GM18502 (cell line): ENCODE results near the gene WTAP.
"Not testable (repeated sequence)": the region's sequence is repeated elsewhere in the genome, so short reads cannot be mapped to it uniquely, and the experiment has no call there.

ENCODE experiments used
- ATAC-seq: cut with Tn5 transposase; IDR thresholded peaks from one replicate; pipeline ENCODE4 v1.9.1; 2021; ENCODE audit warnings: mild to moderate bottlenecking; ENCODE audit not compliant: unreplicated experiment, poor library complexity

Gene WTAP

DNA sequence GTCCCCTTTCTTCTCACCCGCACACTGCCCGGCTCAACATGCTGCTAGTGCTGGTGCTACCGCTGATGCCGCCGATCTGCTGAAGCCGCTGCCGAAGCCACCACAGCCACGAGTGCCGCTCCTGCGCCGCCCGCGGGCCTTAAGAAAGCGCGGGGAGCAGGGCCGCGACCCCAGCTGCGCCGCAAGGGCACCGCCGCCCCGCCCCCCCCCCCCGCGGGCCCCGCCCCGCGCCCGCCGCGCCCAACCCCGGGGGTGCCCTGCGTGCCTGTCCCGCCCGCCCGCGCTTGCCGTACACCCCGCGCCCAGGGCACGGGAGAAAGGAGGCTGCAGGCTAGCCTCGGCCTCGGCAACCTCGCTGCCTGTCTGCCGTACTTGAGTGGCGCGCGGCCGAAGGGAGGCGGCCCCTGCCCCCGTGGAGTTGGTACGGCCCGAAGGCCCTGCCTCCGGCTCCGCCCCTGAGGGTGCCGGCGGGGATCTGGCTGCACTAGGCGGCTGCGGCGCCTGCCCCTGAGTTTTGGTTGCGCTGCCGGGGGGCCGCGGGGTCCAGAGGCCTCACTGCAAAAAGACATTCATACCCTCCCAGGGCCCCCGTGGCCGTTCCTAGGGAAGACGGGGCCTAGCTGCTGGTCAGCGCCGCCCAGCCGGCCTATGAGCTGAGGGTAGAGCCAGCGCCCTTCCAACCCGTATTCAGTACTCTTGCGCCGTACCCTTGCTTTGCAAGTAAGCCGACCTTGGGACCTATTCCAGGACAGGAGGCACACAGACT is 34.0 kb upstream of the WTAP start, which contains the start of gene SOD2:
Gene SOD2, minus strand, starts transcription at position 114 of the 766 bp plus-strand sequence. Its CDS starts 74 bp downstream, at position 40.
- peak; percentile 85 for ATAC-seq

DNA sequence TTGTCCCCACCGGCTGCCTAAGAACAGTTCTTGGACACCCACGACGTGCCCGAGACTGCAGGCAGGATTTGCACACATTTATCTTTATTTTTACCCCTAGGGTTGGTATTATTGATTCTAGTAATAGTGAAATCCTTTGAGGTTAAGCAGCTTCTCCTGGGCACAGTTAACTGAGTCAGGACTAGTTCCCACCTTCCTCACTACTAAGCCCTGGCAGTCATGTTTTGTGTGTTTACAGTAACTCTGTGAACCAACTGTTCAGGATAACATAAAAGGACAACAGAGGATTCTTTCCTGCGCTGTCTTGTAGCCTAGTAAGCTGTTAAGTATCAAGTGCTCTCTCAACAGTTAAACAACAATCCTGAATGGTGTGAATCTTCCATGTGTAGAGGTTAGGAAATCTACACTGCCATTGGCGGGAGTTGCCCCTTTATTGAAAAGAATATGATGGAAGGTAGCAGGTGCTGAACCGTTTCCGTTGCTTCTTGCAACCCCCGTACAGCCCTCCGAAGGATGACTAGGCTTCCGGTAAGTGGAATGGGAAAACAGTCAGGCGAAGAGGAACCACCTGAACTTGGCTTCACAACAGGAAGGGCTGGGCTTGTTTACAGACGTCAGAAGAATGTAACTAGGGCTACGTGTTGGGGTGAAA is 33.3 kb upstream of the WTAP start:
- peak; percentile 12 for ATAC-seq

DNA sequence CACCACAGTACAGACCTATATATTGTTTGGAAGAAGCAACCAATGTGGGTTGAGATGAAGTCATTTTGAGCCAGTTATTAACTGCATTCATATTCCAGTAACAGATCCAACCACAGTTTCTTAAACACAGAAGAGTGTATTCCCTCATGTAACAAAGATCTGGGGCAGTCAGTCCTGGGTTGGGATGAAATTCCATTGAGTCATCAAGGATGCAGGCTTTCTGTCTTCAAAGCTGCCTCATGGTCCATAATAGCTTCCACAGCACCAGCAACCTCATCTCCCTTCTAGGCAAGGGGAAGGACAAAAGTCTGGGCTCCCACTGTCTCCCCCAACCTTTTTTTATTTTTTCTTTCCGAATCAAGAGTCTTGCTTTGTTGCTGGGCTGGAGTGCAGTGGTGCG is 31.3 kb upstream of the WTAP start:
- ATAC-seq = no peak

GRCh38 chr6:159700970-159701369 is 26.3 kb upstream of the WTAP start:
- peak; percentile 50 for ATAC-seq

DNA sequence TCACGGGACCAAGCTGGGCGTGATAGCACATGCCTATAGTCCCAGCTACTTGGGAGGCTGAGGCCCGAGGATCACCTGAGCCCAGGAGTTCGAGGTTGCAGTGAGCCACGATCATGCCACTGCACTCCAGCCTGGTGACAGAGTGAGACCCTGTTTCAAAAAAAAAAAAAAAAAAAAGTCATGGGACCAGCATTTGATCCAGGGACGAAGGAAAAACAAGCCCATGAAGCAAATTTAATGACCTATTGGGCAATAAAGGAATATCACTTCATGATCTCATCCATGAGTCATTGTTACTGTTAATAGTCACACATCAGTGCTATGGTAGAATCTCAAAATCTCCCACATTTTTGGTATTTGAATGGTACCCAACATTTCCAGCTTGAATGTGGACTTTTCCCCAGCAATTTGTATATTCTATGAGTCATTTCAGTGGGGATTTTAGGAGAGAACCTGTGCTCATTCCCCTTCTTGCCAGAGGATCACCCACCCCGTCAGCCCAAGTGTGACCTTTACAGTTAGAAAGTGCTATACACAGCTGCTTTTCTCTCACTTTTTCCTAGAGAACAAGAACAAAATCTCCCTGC is 25.8 kb upstream of the WTAP start:
- ATAC-seq = peak; percentile 30

- not testable (repeated sequence) for ATAC-seq
These were observed 16.7 kb upstream of the WTAP start for GRCh38 chr6:159710603-159711002.

- not testable (repeated sequence) for ATAC-seq
These were observed 14.9 kb upstream of the WTAP start for GRCh38 chr6:159712389-159712788.

DNA sequence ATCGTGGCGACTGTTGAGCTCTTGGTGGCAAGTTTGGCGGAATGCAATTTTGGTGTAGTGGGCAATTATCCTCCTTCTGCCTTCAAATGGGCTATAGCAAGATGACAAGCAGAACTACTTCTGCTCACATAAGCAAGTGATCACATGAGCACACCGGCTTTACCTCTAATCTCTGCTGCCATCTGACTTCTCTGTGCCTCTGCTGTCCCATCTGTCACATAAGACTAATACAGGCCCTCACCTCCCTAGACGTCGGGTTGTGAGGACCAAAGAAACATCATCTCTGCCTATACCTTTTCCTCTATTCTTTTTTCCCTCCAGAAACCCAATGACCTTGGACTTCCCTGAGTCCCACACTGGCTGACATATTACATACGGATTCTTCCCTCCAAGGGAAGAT is 13.3 kb upstream of the WTAP start:
- ATAC-seq = no peak

- ATAC-seq = no peak
These were observed 12.9 kb upstream of the WTAP start for GRCh38 chr6:159714404-159714803.

DNA sequence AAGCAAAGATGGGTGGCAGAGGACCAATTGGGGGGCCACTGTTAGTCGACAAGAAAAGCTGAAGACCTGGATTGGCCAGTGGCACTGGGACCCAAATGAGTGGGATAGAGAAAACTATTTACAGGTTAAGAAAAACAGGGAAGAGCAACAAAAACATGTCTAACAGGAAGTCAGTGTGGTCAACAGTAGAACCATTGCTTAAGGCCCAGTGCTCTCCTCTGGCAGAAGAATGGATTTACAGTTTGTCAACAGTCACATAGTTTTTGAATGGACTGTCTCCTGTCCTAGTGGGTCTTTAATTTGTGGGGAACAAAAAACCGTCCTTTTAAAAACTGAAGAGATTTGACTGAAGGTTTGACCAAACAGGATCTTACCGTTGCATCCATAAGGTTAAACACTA is 12.1 kb upstream of the WTAP start:
- no peak for ATAC-seq

DNA sequence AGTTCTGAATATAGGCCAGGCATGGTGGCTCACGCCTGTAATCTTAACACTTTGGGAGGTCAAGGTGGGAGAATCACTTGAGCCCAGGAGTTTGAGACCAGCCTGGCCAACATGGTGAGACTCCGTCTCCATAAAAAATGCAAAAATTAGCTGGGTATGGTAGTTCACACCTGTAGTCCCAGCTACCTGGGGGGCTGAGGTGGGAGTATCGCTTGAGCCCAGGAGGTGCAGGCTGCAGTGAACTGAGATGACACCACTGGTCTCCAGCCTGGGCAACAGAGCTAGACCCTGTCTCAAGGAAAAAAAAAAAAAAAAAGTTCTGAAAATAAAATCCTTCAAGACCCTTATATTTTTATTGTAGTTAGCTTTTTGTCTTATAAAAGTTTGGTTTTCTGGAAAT is 11.7 kb upstream of the WTAP start:
- ATAC-seq = no peak

GRCh38 chr6:159716247-159717096 is 10.8 kb upstream of the WTAP start:
- ATAC-seq = no peak

DNA sequence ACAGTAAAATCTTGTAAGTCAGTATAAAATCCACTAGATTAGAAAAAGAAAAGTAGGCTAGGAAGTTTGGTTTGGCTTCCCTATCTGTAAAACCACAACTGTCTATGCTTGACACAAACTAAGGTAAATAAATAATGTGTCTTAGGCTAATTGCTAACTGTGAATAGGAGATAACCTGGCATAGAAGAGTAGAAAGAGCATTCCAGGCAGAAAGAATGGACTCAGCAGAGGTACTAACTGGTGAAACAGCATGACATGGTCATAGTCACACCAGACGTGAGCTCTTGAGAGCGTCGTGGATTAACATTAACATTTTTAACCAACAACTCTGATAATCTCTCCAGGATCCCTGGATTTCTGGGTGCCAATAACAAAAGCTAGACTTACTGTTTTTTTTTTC is 8.7 kb upstream of the WTAP start:
- no peak for ATAC-seq

- ATAC-seq = no peak
These were observed 8.0 kb upstream of the WTAP start for GRCh38 chr6:159719287-159719686.

DNA sequence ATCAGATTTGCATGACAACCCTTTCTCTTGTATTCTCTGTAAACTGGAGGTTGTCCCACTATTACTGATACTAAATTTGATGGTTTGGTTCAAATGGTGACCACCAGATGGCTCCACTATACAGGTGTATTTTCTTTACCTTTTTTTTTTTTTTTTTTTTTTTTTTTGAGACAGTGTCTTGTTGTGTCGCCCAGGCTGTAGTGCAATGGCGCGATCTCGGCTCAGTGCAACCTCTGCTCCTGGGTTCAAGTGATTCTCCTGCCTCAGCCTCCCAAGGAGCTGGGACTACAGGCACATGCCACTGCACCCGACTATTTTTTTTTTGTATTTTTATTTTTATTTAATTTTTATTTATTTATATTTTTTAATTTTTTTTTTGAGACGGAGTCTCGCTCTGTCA is 6.6 kb upstream of the WTAP start:
- ATAC-seq = no peak

DNA sequence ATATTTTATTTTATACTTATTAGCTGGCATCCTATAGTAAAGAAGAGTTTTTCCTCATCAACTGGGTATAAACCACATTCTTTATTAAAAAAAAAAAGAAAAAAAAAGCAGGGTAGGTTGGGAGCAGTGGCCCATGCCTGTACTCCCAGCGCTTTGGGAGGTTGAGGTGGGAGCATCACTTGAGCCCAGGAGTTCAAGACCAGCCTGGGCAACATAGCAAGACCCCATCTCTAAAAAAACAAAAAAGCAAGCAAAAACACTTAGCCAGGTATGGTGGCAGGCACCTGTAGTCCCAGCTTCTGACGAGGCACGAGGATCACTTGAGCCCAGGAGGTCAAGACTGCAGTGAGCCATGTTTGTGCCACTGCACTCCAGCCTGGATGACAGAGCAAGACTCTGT is 5.3 kb upstream of the WTAP start:
- not testable (repeated sequence) for ATAC-seq

GRCh38 chr6:159722655-159723054 is 4.7 kb upstream of the WTAP start:
- no peak for ATAC-seq

DNA sequence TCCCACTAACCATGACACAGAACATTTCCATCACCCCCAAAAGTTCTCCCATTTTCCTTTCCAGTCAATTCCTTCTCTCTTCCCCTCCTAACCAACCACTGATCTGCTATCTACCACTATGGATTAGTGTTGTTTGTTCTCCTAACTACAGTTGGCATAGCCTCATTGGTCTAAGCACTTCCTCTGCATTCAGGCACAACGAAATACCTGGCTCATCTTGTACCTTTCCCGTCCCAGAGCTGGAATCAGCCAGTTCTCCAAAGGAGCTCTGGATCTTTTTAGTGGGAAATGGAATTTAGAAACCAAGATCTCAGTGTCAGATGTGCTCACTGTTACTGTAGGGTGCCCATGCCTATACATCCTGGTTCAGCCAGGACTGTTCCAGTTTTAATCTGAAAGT is 4.0 kb upstream of the WTAP start:
- ATAC-seq = no peak

GRCh38 chr6:159724778-159725177 is 2.5 kb upstream of the WTAP start:
- ATAC-seq = no peak

GRCh38 chr6:159725208-159725607 is 2.1 kb upstream of the WTAP start:
- ATAC-seq = not testable (repeated sequence)
